Stimulated activated naive CD8-positive, alpha-beta T cell treated with anti-CD3 and anti-CD28 coated beads, Interleukin-15, Interleukin-2, amounts not matched to agents 100 ng/mL and 50 ng/mL, for 24 hours (primary cell): ENCODE data around the gene ST3GAL3.
A peak's percentile ranks its signal among the peaks of the same experiment; 100 is the strongest.
"Not testable (repeated sequence)": the region's sequence is repeated elsewhere in the genome, so short reads cannot be mapped to it uniquely, and the experiment has no call there.

ENCODE experiments used
- H3K27ac Mint-ChIP-seq: one replicate; pipeline ENCODE4 v1.8.0; 2021; ENCODE audit warnings: mild to moderate bottlenecking, mixed read lengths
- H3K27me3 Mint-ChIP-seq: one replicate; pipeline ENCODE4 v1.8.0; 2021; ENCODE audit warnings: mixed read lengths
- H3K36me3 Mint-ChIP-seq: one replicate; pipeline ENCODE4 v1.8.0; 2021; ENCODE audit warnings: low read depth, mixed read lengths
- H3K4me1 Mint-ChIP-seq: one replicate; pipeline ENCODE4 v1.8.0; 2021; ENCODE audit warnings: low read depth, mixed read lengths
- H3K4me3 Mint-ChIP-seq: one replicate; pipeline ENCODE4 v1.8.0; 2021; ENCODE audit warnings: mild to moderate bottlenecking, mixed read lengths
- H3K9me3 Mint-ChIP-seq: one replicate; pipeline ENCODE4 v1.8.0; 2021; ENCODE audit warnings: mixed read lengths

Gene ST3GAL3

DNA sequence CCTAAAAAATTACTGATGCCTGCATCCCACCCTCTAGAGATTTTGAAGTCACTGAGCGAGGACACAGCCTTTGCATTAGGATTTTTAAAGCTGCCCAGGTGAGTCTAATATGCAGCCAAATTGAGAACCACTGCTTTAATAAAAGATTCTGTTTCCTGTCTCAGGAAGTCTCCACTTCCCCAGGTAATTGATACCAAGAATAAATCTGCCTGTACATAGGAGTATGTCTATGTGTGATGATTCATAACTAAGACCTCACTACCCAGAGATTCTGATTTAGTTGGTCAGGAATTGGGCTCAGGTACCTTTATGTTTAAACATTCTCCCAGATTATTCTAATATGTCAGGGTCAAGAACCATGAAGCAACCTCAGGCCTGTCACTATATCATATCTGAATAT lies 117.5 kb downstream of the ST3GAL3 start:
- H3K4me1 Mint-ChIP-seq = no peaks in the 10 kb centered on the region
- no peaks in the 10 kb centered on the region for H3K9me3 Mint-ChIP-seq
- H3K36me3 Mint-ChIP-seq = peaks cover 14% of the 10 kb centered on the region
- H3K27ac Mint-ChIP-seq = no peak overlapping the region
- no peak overlapping the region for H3K4me3 Mint-ChIP-seq
- H3K27me3 Mint-ChIP-seq = no peaks in the 10 kb centered on the region

DNA sequence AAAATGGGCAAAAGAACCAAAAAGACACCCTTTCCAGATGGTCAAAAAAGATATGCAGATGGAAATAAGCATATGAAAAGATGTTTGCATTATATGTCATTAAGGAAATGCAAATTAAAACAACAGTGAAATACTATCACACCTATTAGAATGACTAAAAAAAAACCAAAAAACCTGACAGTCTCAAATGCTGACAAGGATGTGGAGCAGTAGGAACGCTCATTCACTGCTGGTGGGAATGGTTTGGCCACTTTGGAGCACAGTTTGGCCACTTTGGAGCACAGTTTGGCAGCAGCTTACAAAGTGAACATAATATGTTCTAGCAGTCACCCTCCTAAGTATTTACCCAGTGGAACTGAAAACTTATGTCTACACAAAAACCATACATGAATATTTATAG lies 121.2 kb downstream of the ST3GAL3 start:
- peaks cover 4% of the 10 kb centered on the region for H3K36me3 Mint-ChIP-seq
- H3K9me3 Mint-ChIP-seq = no peaks in the 10 kb centered on the region
- H3K27me3 Mint-ChIP-seq = no peaks in the 10 kb centered on the region
- no peak overlapping the region for H3K4me3 Mint-ChIP-seq
- peak overlapping the region; percentile 51 for H3K27ac Mint-ChIP-seq
- H3K4me1 Mint-ChIP-seq = peaks cover 34% of the 10 kb centered on the region

DNA sequence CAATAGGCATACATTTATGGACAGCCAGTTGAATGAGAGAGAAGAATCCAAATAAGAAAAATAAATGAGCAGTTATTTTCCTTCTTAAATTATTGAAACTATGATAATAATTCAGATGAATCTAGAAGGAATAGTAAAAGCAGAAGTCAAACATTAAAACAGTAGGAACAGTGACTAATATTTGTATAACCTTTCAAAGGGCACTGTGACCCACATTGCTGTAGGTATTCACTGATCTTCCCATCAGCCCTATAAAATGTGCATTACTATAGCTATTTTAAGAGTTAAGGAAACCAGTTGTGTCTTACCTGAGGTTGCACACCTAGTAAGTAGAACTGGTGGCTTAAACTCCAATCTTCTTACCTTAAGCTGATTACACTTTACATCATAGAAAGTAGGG lies 123.5 kb downstream of the ST3GAL3 start:
- no peaks in the 10 kb centered on the region for H3K27me3 Mint-ChIP-seq
- peaks cover 9% of the 10 kb centered on the region for H3K36me3 Mint-ChIP-seq
- peak overlapping the region; percentile 14 for H3K27ac Mint-ChIP-seq
- H3K4me1 Mint-ChIP-seq = peaks cover 57% of the 10 kb centered on the region
- no peaks in the 10 kb centered on the region for H3K9me3 Mint-ChIP-seq
- no peak overlapping the region for H3K4me3 Mint-ChIP-seq

DNA sequence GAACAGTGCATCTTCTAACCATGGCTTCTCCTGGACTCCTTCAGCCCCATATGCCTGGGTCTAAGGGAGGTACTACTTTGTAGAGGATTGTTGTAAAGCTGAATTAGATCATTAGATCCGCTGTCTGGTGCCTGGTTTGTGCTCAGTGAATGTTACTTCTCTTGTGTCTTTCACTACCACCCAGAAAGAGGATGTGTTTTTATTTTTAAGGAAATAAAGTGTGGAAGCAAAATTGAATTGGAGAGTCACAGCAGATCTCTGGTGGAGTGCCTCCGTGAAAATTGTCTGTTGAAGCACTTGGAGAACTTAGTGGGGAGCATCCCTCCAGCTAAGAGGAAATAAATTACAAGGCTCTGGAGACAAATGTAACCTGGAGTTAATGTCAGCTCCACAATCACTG lies 124.5 kb downstream of the ST3GAL3 start:
- peak overlapping the region; percentile 30 for H3K4me3 Mint-ChIP-seq
- H3K27ac Mint-ChIP-seq = peak overlapping the region; percentile 88
- H3K9me3 Mint-ChIP-seq = no peaks in the 10 kb centered on the region
- H3K27me3 Mint-ChIP-seq = no peaks in the 10 kb centered on the region
- peaks cover 67% of the 10 kb centered on the region for H3K4me1 Mint-ChIP-seq
- H3K36me3 Mint-ChIP-seq = peaks cover 9% of the 10 kb centered on the region

DNA sequence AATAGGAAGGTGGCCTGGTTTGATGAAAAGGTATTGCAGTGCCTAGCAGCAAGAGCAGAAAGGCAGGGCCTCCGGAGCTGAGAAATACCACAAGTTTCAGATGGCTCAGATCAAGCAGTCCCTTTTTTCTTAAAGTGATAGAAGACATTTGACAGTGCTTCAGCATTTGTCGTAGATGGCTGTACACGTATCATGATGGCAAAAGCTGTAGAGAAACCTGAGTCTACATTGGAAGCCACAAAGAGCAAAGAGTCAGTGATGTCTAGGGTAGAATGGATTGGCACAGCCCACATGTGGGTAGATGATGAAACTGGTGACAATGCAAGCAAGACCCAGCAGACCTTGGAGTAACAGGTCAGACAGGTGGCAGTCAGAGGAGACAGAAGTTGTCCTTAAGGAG lies 124.9 kb downstream of the ST3GAL3 start:
- Mint-ChIP-seq H3K36me3 (peaks cover 9% of the 10 kb centered on the region), H3K27me3 (no peaks in the 10 kb centered on the region), H3K9me3 (no peaks in the 10 kb centered on the region), H3K4me1 (peaks cover 68% of the 10 kb centered on the region), H3K27ac (peak overlapping the region; percentile 88), H3K4me3 (peak overlapping the region; percentile 30)

DNA sequence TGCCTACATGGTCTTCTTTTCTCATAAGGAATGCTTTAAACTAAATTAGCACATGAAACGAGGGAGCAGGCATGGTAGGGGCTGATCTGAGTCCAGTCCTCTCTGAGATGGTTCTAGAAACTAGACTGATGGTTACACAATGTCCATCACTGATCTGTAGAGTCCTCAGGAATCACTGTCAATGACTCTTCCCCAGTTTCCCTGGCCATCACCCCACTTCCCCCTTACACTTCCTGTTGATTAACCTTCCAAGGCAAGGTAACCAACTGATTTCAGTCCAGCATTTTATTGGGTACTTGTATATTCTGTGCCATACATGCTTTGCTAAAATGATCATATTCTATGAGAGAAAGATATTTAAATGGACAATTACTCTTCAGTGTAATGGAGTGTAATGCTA lies 125.7 kb downstream of the ST3GAL3 start:
- Mint-ChIP-seq H3K27ac (peak overlapping the region; percentile 60), H3K9me3 (no peaks in the 10 kb centered on the region), H3K36me3 (peaks cover 9% of the 10 kb centered on the region), H3K4me3 (no peak overlapping the region), H3K27me3 (no peaks in the 10 kb centered on the region), H3K4me1 (peaks cover 68% of the 10 kb centered on the region)

DNA sequence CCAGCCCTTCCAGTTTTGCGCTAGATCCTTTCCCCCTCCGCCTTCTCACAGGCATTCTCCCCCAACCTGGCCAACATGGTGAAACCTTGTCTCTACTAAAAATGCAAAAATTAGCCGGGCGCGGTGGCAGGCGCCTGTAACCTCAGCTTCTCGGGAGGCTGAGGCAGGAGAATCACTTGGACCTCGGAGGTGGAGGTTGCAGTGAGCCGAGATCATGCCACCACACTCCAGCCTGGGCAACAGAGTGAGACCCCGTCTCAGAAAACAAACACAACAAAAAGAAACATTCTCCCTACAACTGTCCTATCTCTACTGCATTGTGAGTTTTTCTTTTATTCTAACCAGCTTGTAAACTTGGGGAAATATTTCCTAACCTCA lies 126.6 kb downstream of the ST3GAL3 start:
- not testable (repeated sequence) for H3K27me3 Mint-ChIP-seq, H3K9me3 Mint-ChIP-seq
- peak overlapping the region; percentile 43 for H3K4me3 Mint-ChIP-seq
- H3K27ac Mint-ChIP-seq = peak overlapping the region; percentile 92
- peaks cover 13% of the 10 kb centered on the region for H3K36me3 Mint-ChIP-seq
- H3K4me1 Mint-ChIP-seq = peaks cover 68% of the 10 kb centered on the region

DNA sequence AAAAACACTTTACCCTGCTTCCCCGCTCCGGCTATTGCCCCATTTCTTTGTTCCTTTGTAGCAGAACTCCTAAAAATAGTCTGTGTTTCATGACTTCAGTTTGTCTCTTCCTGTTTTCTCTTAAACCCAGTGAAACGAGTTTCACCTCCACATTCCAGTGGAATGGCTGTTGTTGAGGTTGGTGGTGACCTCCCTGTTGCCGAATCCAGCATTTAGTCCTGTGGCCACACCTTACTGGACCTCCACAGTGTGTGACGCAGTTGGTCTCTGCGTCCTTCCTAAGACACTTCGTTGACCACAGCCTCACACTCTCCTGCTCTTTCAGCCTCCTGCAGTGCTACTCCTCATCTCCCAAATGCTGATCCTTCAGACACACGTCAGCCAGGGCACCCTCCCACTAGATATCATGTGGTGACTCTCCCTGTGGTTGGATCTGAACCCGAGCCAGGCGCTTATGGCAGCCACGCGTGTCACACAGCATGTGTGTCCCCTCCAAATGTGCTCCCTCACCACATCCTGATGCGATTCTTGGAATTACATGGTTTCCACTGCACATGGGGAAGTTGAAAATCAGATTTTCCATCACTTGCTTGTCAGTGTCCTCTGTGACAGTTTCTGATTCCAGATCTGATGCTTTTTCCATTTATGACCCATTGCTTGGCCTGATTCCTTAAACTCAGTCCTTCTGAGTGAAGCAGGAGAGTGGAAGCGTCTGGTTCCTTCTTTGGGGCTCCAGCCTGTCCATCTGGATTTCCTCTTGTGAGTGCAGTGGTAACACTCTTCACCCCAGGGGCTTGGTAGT lies 127.1 kb downstream of the ST3GAL3 start:
- H3K36me3 Mint-ChIP-seq = peaks cover 14% of the 10 kb centered on the region
- H3K27ac Mint-ChIP-seq = peak overlapping the region; percentile 92
- no peaks in the 10 kb centered on the region for H3K27me3 Mint-ChIP-seq
- peak overlapping the region; percentile 43 for H3K4me3 Mint-ChIP-seq
- no peaks in the 10 kb centered on the region for H3K9me3 Mint-ChIP-seq
- peaks cover 68% of the 10 kb centered on the region for H3K4me1 Mint-ChIP-seq

DNA sequence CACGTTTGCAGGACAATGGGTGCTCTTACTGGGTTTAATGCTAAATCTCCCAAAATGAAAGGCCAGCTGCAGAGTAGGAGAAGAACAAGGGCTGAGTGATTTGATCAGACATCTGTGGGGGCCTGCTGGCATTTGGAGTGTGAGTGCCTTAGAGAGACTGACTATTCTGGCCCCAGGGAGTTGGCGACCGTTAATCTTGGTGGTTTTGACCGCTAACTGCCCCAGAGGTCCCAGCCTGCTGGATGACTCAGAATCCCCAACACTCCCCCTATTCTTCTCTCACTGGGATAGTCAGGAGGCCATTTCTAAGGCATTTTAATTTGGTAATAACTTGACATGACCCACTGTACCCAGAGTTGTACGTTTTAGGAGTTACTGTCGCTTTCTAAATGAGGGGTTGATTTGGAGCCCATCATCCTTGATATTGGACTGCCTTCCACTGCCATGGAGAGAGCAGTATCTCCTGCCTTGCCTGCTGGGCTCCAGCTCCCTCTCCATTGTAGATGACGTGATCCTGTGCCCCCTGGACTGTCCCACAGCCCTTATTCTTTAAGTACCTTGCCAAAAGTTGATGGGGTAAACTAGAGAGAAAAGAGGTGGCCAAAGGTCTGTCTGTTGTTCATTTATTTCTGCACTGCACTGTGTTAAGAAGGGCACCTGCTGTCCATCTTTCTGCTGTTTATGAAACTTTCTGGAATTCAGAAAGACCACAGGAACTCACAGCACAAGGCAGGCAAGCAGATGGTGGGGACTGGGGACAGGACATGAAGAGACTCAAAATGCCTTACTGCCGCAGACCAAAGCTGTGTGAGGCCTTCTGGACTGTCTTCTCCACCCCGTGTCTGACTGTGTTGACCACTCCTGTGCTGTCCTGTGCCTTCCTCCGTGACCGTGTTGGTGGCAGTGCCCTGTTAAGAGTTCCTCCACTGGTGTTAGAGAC lies 128.0 kb downstream of the ST3GAL3 start:
- Mint-ChIP-seq H3K4me1 (peaks cover 66% of the 10 kb centered on the region), H3K27ac (peak overlapping the region; percentile 92), H3K4me3 (peak overlapping the region; percentile 43), H3K27me3 (no peaks in the 10 kb centered on the region), H3K9me3 (no peaks in the 10 kb centered on the region), H3K36me3 (peaks cover 20% of the 10 kb centered on the region)

DNA sequence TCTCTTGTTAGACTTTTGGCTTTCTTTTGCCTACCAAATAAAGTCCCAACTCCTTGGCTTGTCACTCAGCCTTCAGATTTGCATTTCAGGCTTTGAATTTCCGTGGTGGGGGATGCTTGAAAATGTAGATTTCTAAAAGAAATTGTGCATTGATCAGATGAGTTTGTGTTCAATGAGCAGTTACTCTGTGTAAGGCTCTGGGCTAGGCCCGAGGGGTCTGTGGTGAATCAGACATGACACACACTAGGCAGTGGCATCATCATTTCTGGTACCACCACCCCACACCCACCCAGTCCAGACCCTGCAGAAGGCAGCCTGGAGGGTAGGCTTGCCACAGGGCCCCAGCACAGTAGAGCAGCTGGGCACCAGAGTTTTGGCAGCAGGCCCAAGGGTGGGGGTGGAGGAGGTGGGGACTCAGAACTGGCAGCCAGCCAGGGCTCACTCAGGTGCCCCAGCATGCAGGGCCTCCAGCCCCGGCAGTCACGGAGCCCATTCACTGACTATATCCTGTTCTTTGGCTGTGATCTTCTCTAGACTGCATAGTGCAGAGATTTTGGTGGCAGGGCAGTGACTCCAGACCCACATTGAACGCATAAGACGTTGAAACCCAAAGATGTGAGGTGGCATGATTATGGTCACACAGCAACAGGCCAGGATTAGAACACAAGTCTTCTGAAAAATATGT lies 129.1 kb downstream of the ST3GAL3 start:
- peaks cover 30% of the 10 kb centered on the region for H3K36me3 Mint-ChIP-seq
- H3K9me3 Mint-ChIP-seq = no peaks in the 10 kb centered on the region
- peaks cover 55% of the 10 kb centered on the region for H3K4me1 Mint-ChIP-seq
- no peaks in the 10 kb centered on the region for H3K27me3 Mint-ChIP-seq
- H3K27ac Mint-ChIP-seq = peak overlapping the region; percentile 92
- no peak overlapping the region for H3K4me3 Mint-ChIP-seq

DNA sequence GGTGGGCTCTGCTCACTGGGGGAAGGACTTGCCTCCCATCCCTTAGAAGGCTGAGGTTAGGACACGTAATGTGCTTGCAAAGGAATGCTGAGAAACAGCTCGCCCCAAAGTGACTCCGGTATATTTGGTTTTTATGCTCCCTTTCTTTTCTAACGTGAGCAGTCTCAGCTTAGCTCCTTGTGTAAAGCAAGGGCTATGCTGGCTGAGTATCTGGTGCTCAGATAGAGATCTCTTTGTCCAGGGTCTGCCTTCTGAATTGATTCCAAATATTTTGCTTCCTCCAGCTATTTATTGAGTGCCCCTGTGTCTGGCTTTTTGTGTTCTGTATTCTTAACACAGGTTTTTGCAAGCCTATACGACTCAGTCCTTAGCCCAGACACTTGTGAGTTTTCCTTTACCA lies 131.7 kb downstream of the ST3GAL3 start:
- Mint-ChIP-seq H3K9me3 (peaks cover 12% of the 10 kb centered on the region), H3K27ac (no peak overlapping the region), H3K4me3 (no peak overlapping the region), H3K27me3 (no peaks in the 10 kb centered on the region), H3K4me1 (peaks cover 29% of the 10 kb centered on the region), H3K36me3 (peaks cover 54% of the 10 kb centered on the region)

DNA sequence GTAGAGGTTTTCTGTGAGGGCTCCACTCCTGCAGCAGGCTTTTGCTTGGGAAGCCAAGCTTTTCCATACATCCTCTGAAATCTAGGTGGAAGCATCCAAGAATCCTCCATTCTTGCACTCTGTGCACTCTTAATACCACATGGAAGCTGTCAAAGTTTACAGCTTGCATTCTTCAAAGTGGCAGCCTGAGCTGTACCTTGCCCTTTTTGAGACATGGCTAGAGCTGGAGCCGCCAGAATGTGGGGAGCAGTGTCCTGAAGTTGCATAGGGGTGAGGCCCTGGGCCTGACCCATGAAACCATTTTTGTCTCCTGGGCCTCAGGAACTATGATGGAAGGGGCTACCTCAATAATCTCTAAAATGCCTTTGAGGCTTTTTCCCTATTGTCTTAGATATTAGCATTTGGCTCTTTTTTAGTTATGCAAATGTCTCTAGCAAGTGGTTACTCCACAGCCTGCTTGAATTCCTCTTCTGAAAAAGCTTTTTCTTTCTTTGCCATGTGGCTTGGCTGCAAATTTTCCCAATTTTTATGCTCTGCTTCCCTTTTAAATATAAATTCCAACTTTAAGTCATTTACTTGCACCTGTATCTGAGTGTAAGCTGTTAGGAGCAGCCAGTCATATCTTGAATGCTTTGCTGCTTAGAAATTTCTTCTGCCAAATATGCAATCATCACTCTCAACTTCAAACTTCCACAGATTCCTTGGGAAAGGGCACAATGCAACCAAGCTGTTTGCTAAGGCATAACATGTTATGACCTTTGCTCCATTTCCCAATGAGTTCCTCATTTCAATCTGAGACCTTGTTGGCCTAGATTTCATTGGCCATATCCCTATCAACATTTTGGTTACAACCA lies 134.2 kb downstream of the ST3GAL3 start:
- Mint-ChIP-seq H3K36me3 (peaks cover 50% of the 10 kb centered on the region), H3K4me3 (no peak overlapping the region), H3K4me1 (peaks cover 4% of the 10 kb centered on the region), H3K9me3 (peaks cover 12% of the 10 kb centered on the region), H3K27ac (no peak overlapping the region), H3K27me3 (no peaks in the 10 kb centered on the region)

DNA sequence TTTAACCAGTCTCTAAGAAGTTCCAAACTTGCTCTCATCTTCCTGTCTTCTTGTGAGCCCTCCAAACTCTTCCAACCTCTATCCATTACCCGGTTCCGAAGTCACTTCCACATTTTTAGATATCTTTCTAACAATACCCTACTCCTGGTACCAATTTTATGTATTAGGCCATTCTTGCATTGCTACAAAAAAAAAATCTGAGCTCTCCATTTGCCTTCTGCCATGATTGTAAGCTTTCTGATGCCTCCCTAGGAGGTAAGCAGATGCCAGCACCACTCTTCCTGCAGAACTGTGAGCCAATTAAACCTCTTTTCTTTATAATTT lies 134.8 kb downstream of the ST3GAL3 start:
- Mint-ChIP-seq H3K4me1 (peaks cover 4% of the 10 kb centered on the region), H3K27me3 (no peaks in the 10 kb centered on the region), H3K36me3 (peaks cover 50% of the 10 kb centered on the region), H3K9me3 (peaks cover 12% of the 10 kb centered on the region), H3K27ac (no peak overlapping the region), H3K4me3 (no peak overlapping the region)

DNA sequence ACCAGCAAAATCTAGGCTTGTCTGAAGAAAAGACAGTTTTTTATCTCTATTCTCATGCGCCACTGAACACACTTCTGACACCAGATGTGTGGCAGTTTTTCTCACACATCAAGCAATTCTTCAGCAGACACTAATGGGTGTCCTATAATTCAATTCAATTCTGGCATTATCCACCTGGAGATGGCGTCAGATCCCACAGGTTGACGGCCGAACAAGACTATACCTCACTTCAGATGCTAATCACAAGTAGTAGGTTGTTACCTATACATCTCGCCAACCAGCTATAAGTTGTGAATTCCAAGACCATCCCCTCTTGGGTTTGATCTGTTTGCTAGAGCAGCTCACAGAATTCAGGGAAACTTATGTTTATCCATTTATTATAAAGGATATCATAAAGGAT lies 136.3 kb downstream of the ST3GAL3 start:
- peaks cover 46% of the 10 kb centered on the region for H3K36me3 Mint-ChIP-seq
- peaks cover 13% of the 10 kb centered on the region for H3K4me1 Mint-ChIP-seq
- H3K27me3 Mint-ChIP-seq = no peaks in the 10 kb centered on the region
- H3K4me3 Mint-ChIP-seq = no peak overlapping the region
- peaks cover 12% of the 10 kb centered on the region for H3K9me3 Mint-ChIP-seq
- H3K27ac Mint-ChIP-seq = no peak overlapping the region
